ENCODE measurements around the gene SLC4A3.

Gene SLC4A3

DNA sequence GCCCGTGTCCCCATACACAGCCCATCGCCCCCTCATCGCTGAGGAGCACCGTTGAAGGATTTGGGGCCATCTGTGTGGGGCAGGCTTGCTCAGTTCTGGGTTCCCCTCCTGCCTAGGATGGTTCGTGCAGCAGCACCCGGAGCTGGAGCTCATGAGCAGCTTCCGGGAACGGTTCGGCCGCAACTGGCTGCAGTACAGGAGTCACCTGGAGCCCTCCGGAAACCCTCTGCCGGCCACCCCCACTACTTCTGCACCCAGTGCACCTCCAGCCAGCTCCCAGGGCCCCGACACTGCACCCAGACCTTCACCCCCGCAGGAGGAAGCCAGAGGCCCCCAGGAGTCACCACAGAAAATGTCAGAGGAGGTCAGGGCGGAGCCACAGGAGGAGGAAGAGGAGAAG lies 19.5 kb upstream of the SLC4A3 start:
- no peak overlapping the region for H3K27ac ChIP-seq
- H3K4me1 ChIP-seq (ENCODE audit: low read depth, poor library complexity, severe bottlenecking): no peaks in the 10 kb centered on the region
- H4K20me1 ChIP-seq (ENCODE audit: insufficient read depth): no peaks in the 10 kb centered on the region
- TF ChIP-seq, protein P1, sequence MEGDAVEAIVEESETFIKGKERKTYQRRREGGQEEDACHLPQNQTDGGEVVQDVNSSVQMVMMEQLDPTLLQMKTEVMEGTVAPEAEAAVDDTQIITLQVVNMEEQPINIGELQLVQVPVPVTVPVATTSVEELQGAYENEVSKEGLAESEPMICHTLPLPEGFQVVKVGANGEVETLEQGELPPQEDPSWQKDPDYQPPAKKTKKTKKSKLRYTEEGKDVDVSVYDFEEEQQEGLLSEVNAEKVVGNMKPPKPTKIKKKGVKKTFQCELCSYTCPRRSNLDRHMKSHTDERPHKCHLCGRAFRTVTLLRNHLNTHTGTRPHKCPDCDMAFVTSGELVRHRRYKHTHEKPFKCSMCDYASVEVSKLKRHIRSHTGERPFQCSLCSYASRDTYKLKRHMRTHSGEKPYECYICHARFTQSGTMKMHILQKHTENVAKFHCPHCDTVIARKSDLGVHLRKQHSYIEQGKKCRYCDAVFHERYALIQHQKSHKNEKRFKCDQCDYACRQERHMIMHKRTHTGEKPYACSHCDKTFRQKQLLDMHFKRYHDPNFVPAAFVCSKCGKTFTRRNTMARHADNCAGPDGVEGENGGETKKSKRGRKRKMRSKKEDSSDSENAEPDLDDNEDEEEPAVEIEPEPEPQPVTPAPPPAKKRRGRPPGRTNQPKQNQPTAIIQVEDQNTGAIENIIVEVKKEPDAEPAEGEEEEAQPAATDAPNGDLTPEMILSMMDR (conservative IDR thresholded peaks at IDR 0.05; ENCODE audit: low read depth, low read length): no peak
- no peak overlapping the region for H3K4me2 ChIP-seq
- no peaks in the 10 kb centered on the region for H3K36me3 ChIP-seq (ENCODE audit: insufficient read depth)
- no peak overlapping the region for H3K9ac ChIP-seq
- no peak overlapping the region for H3K4me3 ChIP-seq (IDR thresholded peaks at IDR 0.05; ENCODE audit: insufficient read depth, low read depth, low read length)
- H3K27me3 ChIP-seq (ENCODE audit: insufficient read depth, low read depth): no peaks in the 10 kb centered on the region
- H3K79me2 ChIP-seq (ENCODE audit: insufficient read depth, low read depth): no peaks in the 10 kb centered on the region
- no peak overlapping the region for H2AFZ ChIP-seq (ENCODE audit: low read depth)

DNA sequence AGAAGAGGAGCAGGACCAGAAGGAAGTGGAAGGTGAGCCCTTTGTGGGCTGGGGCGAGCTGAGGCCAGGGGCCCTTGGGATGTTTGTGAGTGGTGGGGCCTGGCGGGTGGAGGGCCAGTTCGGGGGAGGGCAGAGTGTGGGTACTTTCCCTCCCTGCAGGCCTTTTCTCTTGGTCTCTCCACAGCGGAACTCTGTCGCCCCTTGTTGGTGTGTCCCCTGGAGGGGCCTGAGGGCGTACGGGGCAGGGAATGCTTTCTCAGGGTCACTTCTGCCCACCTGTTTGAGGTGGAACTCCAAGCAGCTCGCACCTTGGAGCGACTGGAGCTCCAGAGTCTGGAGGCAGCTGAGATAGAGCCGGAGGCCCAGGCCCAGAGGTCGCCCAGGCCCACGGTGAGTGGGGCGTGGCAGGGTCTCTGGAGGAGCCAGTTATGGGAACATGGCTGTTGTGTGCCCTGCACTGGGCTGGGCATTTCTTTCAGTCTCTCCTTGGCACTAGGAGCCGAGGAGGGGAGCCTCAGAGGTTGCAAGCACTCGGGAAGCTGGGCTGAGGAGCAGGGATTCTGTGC lies 18.9 kb upstream of the SLC4A3 start:
- Histone ChIP-seq H3K27ac (no peak overlapping the region), H3K27me3 (ENCODE audit: insufficient read depth, low read depth) (no peaks in the 10 kb centered on the region), H3K36me3 (ENCODE audit: insufficient read depth) (no peaks in the 10 kb centered on the region), H3K4me3 (IDR thresholded peaks at IDR 0.05; ENCODE audit: insufficient read depth, low read depth, low read length) (no peak overlapping the region), H3K9ac (no peak overlapping the region), H4K20me1 (ENCODE audit: insufficient read depth) (no peaks in the 10 kb centered on the region), H3K4me2 (no peak overlapping the region), H3K79me2 (ENCODE audit: insufficient read depth, low read depth) (no peaks in the 10 kb centered on the region), H3K4me1 (ENCODE audit: low read depth, poor library complexity, severe bottlenecking) (no peaks in the 10 kb centered on the region), H2AFZ (ENCODE audit: low read depth) (no peak overlapping the region)
- TF ChIP-seq, protein P1 (conservative IDR thresholded peaks at IDR 0.05; ENCODE audit: low read depth, low read length): no peak

DNA sequence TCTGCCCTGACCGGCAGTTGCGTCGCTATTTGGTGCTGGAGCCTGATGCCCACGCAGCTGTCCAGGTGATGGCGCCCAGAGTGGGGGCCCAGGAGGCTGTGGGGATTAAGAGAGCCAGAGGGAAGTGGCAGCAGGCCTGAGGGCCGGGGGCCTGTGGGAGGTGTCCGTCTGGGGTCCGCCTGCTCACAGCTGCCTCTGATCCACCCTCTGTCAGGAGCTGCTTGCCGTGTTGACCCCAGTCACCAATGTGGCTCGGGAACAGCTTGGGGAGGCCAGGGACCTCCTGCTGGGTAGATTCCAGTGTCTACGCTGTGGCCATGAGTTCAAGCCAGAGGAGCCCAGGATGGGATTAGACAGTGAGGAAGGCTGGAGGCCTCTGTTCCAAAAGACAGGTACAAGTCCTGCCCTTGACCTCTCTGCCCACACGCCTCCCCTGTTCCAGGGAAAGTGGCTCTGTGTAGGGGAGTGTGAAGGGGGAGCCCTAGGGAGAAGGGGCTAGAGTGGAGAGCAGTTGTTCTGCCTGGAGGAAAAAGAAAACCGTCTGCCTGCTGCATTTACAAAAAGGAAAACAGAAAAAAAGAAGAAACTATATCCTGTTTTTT lies 18.2 kb upstream of the SLC4A3 start:
- Histone ChIP-seq H3K79me2 (ENCODE audit: insufficient read depth, low read depth) (no peaks in the 10 kb centered on the region), H3K27ac (no peak overlapping the region), H3K4me2 (no peak overlapping the region), H3K27me3 (ENCODE audit: insufficient read depth, low read depth) (no peaks in the 10 kb centered on the region), H3K4me3 (IDR thresholded peaks at IDR 0.05; ENCODE audit: insufficient read depth, low read depth, low read length) (no peak overlapping the region), H3K4me1 (ENCODE audit: low read depth, poor library complexity, severe bottlenecking) (no peaks in the 10 kb centered on the region), H3K9ac (no peak overlapping the region), H2AFZ (ENCODE audit: low read depth) (no peak overlapping the region), H3K36me3 (ENCODE audit: insufficient read depth) (no peaks in the 10 kb centered on the region), H4K20me1 (ENCODE audit: insufficient read depth) (no peaks in the 10 kb centered on the region)
- TF ChIP-seq, protein P1 (conservative IDR thresholded peaks at IDR 0.05; ENCODE audit: low read depth, low read length): no peak

DNA sequence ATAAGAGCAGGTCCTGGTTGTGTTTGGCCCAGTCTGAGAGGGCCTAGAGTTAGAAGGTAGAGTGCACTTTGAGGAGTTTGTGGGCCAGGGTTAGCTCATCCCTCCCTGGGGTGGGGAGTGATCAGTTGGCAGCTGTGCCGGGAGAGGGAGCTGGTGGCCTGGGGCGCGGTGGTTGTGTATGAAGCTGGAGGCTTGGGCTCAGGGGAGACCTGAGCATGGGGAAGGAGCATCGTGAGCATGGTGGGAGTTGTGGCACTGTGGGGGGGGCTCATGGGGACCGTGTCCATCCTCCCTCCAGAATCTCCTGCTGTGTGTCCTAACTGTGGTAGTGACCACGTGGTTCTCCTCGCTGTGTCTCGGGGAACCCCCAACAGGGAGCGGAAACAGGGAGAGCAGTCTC lies 16.1 kb upstream of the SLC4A3 start:
- TF ChIP-seq, protein P1 (conservative IDR thresholded peaks at IDR 0.05; ENCODE audit: low read depth, low read length): no peak
- Histone ChIP-seq H3K36me3 (ENCODE audit: insufficient read depth) (no peaks in the 10 kb centered on the region), H3K79me2 (ENCODE audit: insufficient read depth, low read depth) (no peaks in the 10 kb centered on the region)

More for the DNA sequence above, 16.1 kb upstream of the SLC4A3 start:
- Histone ChIP-seq H3K27me3 (ENCODE audit: insufficient read depth, low read depth) (no peaks in the 10 kb centered on the region), H2AFZ (ENCODE audit: low read depth) (no peak overlapping the region), H3K4me3 (IDR thresholded peaks at IDR 0.05; ENCODE audit: insufficient read depth, low read depth, low read length) (no peak overlapping the region), H4K20me1 (ENCODE audit: insufficient read depth) (no peaks in the 10 kb centered on the region), H3K9ac (no peak overlapping the region), H3K4me1 (ENCODE audit: low read depth, poor library complexity, severe bottlenecking) (no peaks in the 10 kb centered on the region), H3K27ac (no peak overlapping the region), H3K4me2 (no peak overlapping the region)

Measured in KMS-11 (cell line).